Osteocyte (in vitro differentiated cells): ENCODE measurements around the gene APBB2. TPM values are rescaled to one million over a fixed set of nuclear protein-coding genes. Genes with fewer than 3 reads are reported as not detected.

Experiments
- DNase-seq: peaks from one replicate; pipeline ENCODE4 v3.0.0; 2021; ENCODE audit warnings: mixed read lengths; ENCODE audit not compliant: unreplicated experiment; ENCODE audit errors: extremely low spot score
- H3K27ac Mint-ChIP-seq: one replicate; pipeline ENCODE4 v1.8.0; 2021; ENCODE audit warnings: mild to moderate bottlenecking, mixed read lengths; ENCODE audit not compliant: unreplicated experiment
- H3K27me3 Mint-ChIP-seq: one replicate; pipeline ENCODE4 v1.8.0; 2021; ENCODE audit warnings: mixed read lengths; ENCODE audit not compliant: unreplicated experiment
- H3K36me3 Mint-ChIP-seq: one replicate; pipeline ENCODE4 v1.8.0; 2021; ENCODE audit warnings: mixed read lengths; ENCODE audit not compliant: unreplicated experiment
- H3K4me1 Mint-ChIP-seq: one replicate; pipeline ENCODE4 v1.8.0; 2021; ENCODE audit warnings: mixed read lengths; ENCODE audit not compliant: unreplicated experiment
- H3K4me3 Mint-ChIP-seq: one replicate; pipeline ENCODE4 v1.8.0; 2021; ENCODE audit warnings: mild to moderate bottlenecking, moderate library complexity, mixed read lengths; ENCODE audit not compliant: unreplicated experiment
- H3K9me3 Mint-ChIP-seq: one replicate; pipeline ENCODE4 v1.8.0; 2021; ENCODE audit warnings: mixed read lengths; ENCODE audit not compliant: unreplicated experiment
- CTCF ChIP-seq: fragments of 200-600 bp; sonication (generic); IDR thresholded peaks from 2 replicates; pipeline ENCODE4 v1.5.0; 2021; ENCODE audit warnings: antibody characterized with exemption, mild to moderate bottlenecking, moderate library complexity
- total RNA-seq: library from RNA; stranded (reverse); gene quantifications from 2 replicates; pipeline ENCODE4 v1.2.1, GENCODE V29; 2021

APBB2 gene
- total RNA-seq, 1 donor from 2014 or later, result 56.2 TPM

GRCh38 chr4:41102414-41103092, 111.8 kb downstream of the APBB2 start:
- H3K36me3 Mint-ChIP-seq, result no peaks in the 10 kb centered on the region
- DNase-seq, result no peak
- no peaks in the 10 kb centered on the region for H3K27me3 Mint-ChIP-seq
- no peaks in the 10 kb centered on the region for H3K9me3 Mint-ChIP-seq
- no peak for TF ChIP-seq CTCF
- no peak overlapping the region for H3K27ac Mint-ChIP-seq
- H3K4me1 Mint-ChIP-seq, result peaks cover 16% of the 10 kb centered on the region
- H3K4me3 Mint-ChIP-seq, result no peak overlapping the region

GRCh38 chr4:41098093-41099048, 116.0 kb downstream of the APBB2 start:
- TF ChIP-seq CTCF, result no peak
- H3K9me3 Mint-ChIP-seq, result no peaks in the 10 kb centered on the region
- no peak overlapping the region for H3K27ac Mint-ChIP-seq
- no peak overlapping the region for H3K4me3 Mint-ChIP-seq
- DNase-seq, result no peak
- H3K4me1 Mint-ChIP-seq, result peaks cover 20% of the 10 kb centered on the region
- no peaks in the 10 kb centered on the region for H3K27me3 Mint-ChIP-seq
- no peaks in the 10 kb centered on the region for H3K36me3 Mint-ChIP-seq

GRCh38 chr4:41095973-41096372, 118.4 kb downstream of the APBB2 start:
- DNase-seq, result no peak
- no peak for TF ChIP-seq CTCF
- H3K36me3 Mint-ChIP-seq, result peaks cover 4% of the 10 kb centered on the region
- no peaks in the 10 kb centered on the region for H3K27me3 Mint-ChIP-seq
- H3K4me1 Mint-ChIP-seq, result peaks cover 16% of the 10 kb centered on the region
- no peaks in the 10 kb centered on the region for H3K9me3 Mint-ChIP-seq
- no peak overlapping the region for H3K27ac Mint-ChIP-seq
- no peak overlapping the region for H3K4me3 Mint-ChIP-seq

- H3K36me3 Mint-ChIP-seq, result peaks cover 4% of the 10 kb centered on the region
- no peak overlapping the region for H3K4me3 Mint-ChIP-seq
Measured at GRCh38 chr4:41095192-41095872, 119.0 kb downstream of the APBB2 start.

More at GRCh38 chr4:41095192-41095872, 119.0 kb downstream of the APBB2 start:
- Mint-ChIP-seq H3K27me3 (no peaks in the 10 kb centered on the region), H3K4me1 (peaks cover 16% of the 10 kb centered on the region), H3K27ac (no peak overlapping the region), H3K9me3 (no peaks in the 10 kb centered on the region)
- DNase-seq, result no peak
- TF ChIP-seq CTCF, result no peak
